Activated CD8-positive, alpha-beta memory T cell treated with anti-CD3 and anti-CD28 coated beads, Interleukin-2, amount 10 ng/mL, durations not matched to agents 7 days and 5 days (primary cell): ENCODE data around the gene IFT52. TPM values are rescaled to one million over a fixed set of nuclear protein-coding genes. Genes with fewer than 3 reads are reported as not detected.
"Not testable (repeated sequence)": the region's sequence is repeated elsewhere in the genome, so short reads cannot be mapped to it uniquely, and the experiment has no call there.

Experiments
- ATAC-seq: fragments of 150-1000 bp; cut with Tn5 transposase; one replicate; pipeline ENCODE4 v1.10.0; 2021; ENCODE audit warnings: moderate library complexity
- CTCF ChIA-PET: fragments of 350-600 bp; sonication (Branson Sonifier 250); formaldehyde crosslinking; loops from one replicate; lab custom pipeline; 2021; ENCODE audit warnings: antibody characterized with exemption; lab: Charles Lee
- DNase-seq: peaks from one replicate; pipeline ENCODE4 v3.0.0-alpha.2; 2020
- H3K27ac Mint-ChIP-seq: one replicate; pipeline ENCODE4 v1.8.0; 2021; ENCODE audit warnings: mild to moderate bottlenecking, mixed read lengths
- H3K27me3 Mint-ChIP-seq: one replicate; pipeline ENCODE4 v1.8.0; 2021; ENCODE audit warnings: mixed read lengths
- H3K36me3 Mint-ChIP-seq: one replicate; pipeline ENCODE4 v1.8.0; 2021; ENCODE audit warnings: mild to moderate bottlenecking, mixed read lengths
- H3K4me1 Mint-ChIP-seq: one replicate; pipeline ENCODE4 v1.8.0; 2021; ENCODE audit warnings: mixed read lengths
- H3K4me3 Mint-ChIP-seq: one replicate; pipeline ENCODE4 v1.8.0; 2021; ENCODE audit warnings: mild to moderate bottlenecking, moderate library complexity, mixed read lengths
- H3K9me3 Mint-ChIP-seq: one replicate; pipeline ENCODE4 v1.8.0; 2022; ENCODE audit warnings: low read depth, mixed read lengths
- total RNA-seq, 2 experiments: library from RNA; stranded (reverse); gene quantifications; one replicate each; pipeline ENCODE4 v1.2.3, GENCODE V29; 2021

IFT52 gene
- total RNA-seq, 2 experiments from 2014 or later: 15.9 to 18.3 TPM

GRCh38 chr20:43636429-43636828 lies 45.7 kb downstream of the IFT52 start:
- DNase-seq: no peak
- Mint-ChIP-seq H3K27me3 (no peaks in the 10 kb centered on the region), H3K36me3 (peaks cover 13% of the 10 kb centered on the region), H3K4me1 (no peaks in the 10 kb centered on the region), H3K4me3 (no peak overlapping the region), H3K9me3 (no peaks in the 10 kb centered on the region), H3K27ac (no peak overlapping the region)
- ATAC-seq: no peak
- CTCF ChIA-PET: interaction anchor here (0.8 kb wide), 1 partner anchor 1459 kb away, joined by 3 read pairs; no protein-coding TSS in a partner anchor

- H3K9me3 Mint-ChIP-seq: no peaks in the 10 kb centered on the region
- H3K27ac Mint-ChIP-seq: no peak overlapping the region
- no peak overlapping the region for H3K4me3 Mint-ChIP-seq
- H3K4me1 Mint-ChIP-seq: no peaks in the 10 kb centered on the region
- no peak for ATAC-seq
- CTCF ChIA-PET: no interaction called here
- H3K36me3 Mint-ChIP-seq: peaks cover 9% of the 10 kb centered on the region
- DNase-seq: no peak
- H3K27me3 Mint-ChIP-seq: no peaks in the 10 kb centered on the region
These were observed 51.8 kb downstream of the IFT52 start for GRCh38 chr20:43642548-43642947.

GRCh38 chr20:43650997-43651525 lies 60.3 kb downstream of the IFT52 start:
- CTCF ChIA-PET: no interaction called here
- H3K36me3 Mint-ChIP-seq: peaks cover 2% of the 10 kb centered on the region
- ATAC-seq: no peak
- H3K27ac Mint-ChIP-seq: no peak overlapping the region
- no peak overlapping the region for H3K4me3 Mint-ChIP-seq
- H3K4me1 Mint-ChIP-seq: no peaks in the 10 kb centered on the region
- no peaks in the 10 kb centered on the region for H3K9me3 Mint-ChIP-seq
- DNase-seq: no peak
- no peaks in the 10 kb centered on the region for H3K27me3 Mint-ChIP-seq

GRCh38 chr20:43651650-43652184 lies 61.0 kb downstream of the IFT52 start:
- not testable (repeated sequence) for H3K27ac Mint-ChIP-seq, H3K4me1 Mint-ChIP-seq, H3K27me3 Mint-ChIP-seq, ATAC-seq, H3K4me3 Mint-ChIP-seq, DNase-seq, H3K36me3 Mint-ChIP-seq, H3K9me3 Mint-ChIP-seq
- CTCF ChIA-PET: interaction anchor here (1.1 kb wide), 1 partner anchor 12 kb away, joined by 3 read pairs; no protein-coding TSS in a partner anchor

- CTCF ChIA-PET: no interaction called here
- no peaks in the 10 kb centered on the region for H3K36me3 Mint-ChIP-seq
- H3K4me3 Mint-ChIP-seq: no peak overlapping the region
- H3K27me3 Mint-ChIP-seq: no peaks in the 10 kb centered on the region
- peaks cover 9% of the 10 kb centered on the region for H3K4me1 Mint-ChIP-seq
- ATAC-seq (no peak), DNase-seq (no peak)
- H3K9me3 Mint-ChIP-seq: no peaks in the 10 kb centered on the region
- H3K27ac Mint-ChIP-seq: no peak overlapping the region
These were observed 63.2 kb downstream of the IFT52 start for GRCh38 chr20:43653966-43654365.

- not testable (repeated sequence) for H3K27me3 Mint-ChIP-seq, ATAC-seq, H3K27ac Mint-ChIP-seq, DNase-seq, H3K9me3 Mint-ChIP-seq, H3K4me1 Mint-ChIP-seq, H3K36me3 Mint-ChIP-seq, H3K4me3 Mint-ChIP-seq
- CTCF ChIA-PET: interaction anchor here (1.6 kb wide), 1 partner anchor 117 kb away, joined by 6 read pairs; no protein-coding TSS in a partner anchor
These were observed 64.4 kb downstream of the IFT52 start for GRCh38 chr20:43655176-43655575.

- Mint-ChIP-seq H3K36me3 (no peaks in the 10 kb centered on the region), H3K27ac (peak overlapping the region; percentile 54), H3K9me3 (no peaks in the 10 kb centered on the region), H3K4me3 (peak overlapping the region; percentile 50), H3K4me1 (peaks cover 9% of the 10 kb centered on the region), H3K27me3 (no peaks in the 10 kb centered on the region)
- no peak for DNase-seq
- ATAC-seq: no peak
- CTCF ChIA-PET: interaction anchor here (1.6 kb wide), 1 partner anchor 118 kb away, joined by 6 read pairs; no protein-coding TSS in a partner anchor
These were observed 65.2 kb downstream of the IFT52 start for GRCh38 chr20:43655937-43656336.

- Mint-ChIP-seq H3K4me3 (peak overlapping the region; percentile 95), H3K27me3 (no peaks in the 10 kb centered on the region), H3K4me1 (peaks cover 9% of the 10 kb centered on the region), H3K36me3 (no peaks in the 10 kb centered on the region), H3K27ac (peak overlapping the region; percentile 89), H3K9me3 (no peaks in the 10 kb centered on the region)
- DNase-seq: peak; percentile 55
- CTCF ChIA-PET: interaction anchor here (0.7 kb wide), 1 partner anchor 16 kb away, joined by 3 read pairs; no protein-coding TSS in a partner anchor
- peak; percentile 27 for ATAC-seq
These were observed 67.5 kb downstream of the IFT52 start for GRCh38 chr20:43658069-43658722.

- ATAC-seq (no peak), DNase-seq (no peak)
- Mint-ChIP-seq H3K36me3 (no peaks in the 10 kb centered on the region), H3K27ac (no peak overlapping the region), H3K27me3 (no peaks in the 10 kb centered on the region), H3K4me1 (peaks cover 9% of the 10 kb centered on the region), H3K4me3 (no peak overlapping the region), H3K9me3 (no peaks in the 10 kb centered on the region)
- CTCF ChIA-PET: interaction anchor here (0.7 kb wide), 2 partner anchors 17 to 210 kb away, joined by 3 to 4 read pairs; no protein-coding TSS in a partner anchor
These were observed 68.1 kb downstream of the IFT52 start for GRCh38 chr20:43658723-43659419.

- Mint-ChIP-seq H3K27ac (no peak overlapping the region), H3K4me1 (peaks cover 7% of the 10 kb centered on the region), H3K9me3 (no peaks in the 10 kb centered on the region), H3K4me3 (no peak overlapping the region), H3K36me3 (no peaks in the 10 kb centered on the region), H3K27me3 (peaks cover 14% of the 10 kb centered on the region)
- DNase-seq (no peak), ATAC-seq (no peak)
- CTCF ChIA-PET: no interaction called here
These were observed 72.4 kb downstream of the IFT52 start for GRCh38 chr20:43662943-43663655.

- ATAC-seq (no peak), DNase-seq (no peak)
- Mint-ChIP-seq H3K36me3 (peaks cover 6% of the 10 kb centered on the region), H3K4me3 (peak overlapping the region; percentile 29), H3K4me1 (peaks cover 20% of the 10 kb centered on the region), H3K27ac (no peak overlapping the region), H3K27me3 (peaks cover 14% of the 10 kb centered on the region), H3K9me3 (no peaks in the 10 kb centered on the region)
- CTCF ChIA-PET: interaction anchor here (1.2 kb wide), 1 partner anchor 217 kb away, joined by 3 read pairs; no protein-coding TSS in a partner anchor
These were observed 74.9 kb downstream of the IFT52 start for GRCh38 chr20:43665466-43666176.
